Vagina (tissue), 2 donors: Measurements from ENCODE around the gene NFASC.

ENCODE experiments used
- CTCF ChIP-seq, 3 experiments: fragments of 450-650 bp in 2 of 3; fragments of 200-600 bp in 1 of 3; sonication (generic) in 1 of 3; IDR thresholded peaks; one replicate each; pipeline ENCODE4 v1.5.1; 2017 to 2019; ENCODE audit warnings: antibody characterized with exemption in 3 of 3, mild to moderate bottlenecking in 2 of 3, moderate library complexity in 2 of 3
- POLR2A ChIP-seq, 2 donors: fragments of 450-650 bp; IDR thresholded peaks; one replicate each; pipeline ENCODE4 v1.6.1; 2017; ENCODE audit warnings: antibody characterized with exemption in 2 of 2, mild to moderate bottlenecking in 2 of 2, moderate library complexity in 2 of 2
- POLR2AphosphoS5 ChIP-seq, 2 donors: sonication (generic); formaldehyde crosslinking; IDR thresholded peaks; one replicate each; pipeline ENCODE4 v1.9.0; 2017; ENCODE audit warnings: antibody characterized with exemption in 2 of 2, mild to moderate bottlenecking in 2 of 2, low read depth in 1 of 2; ENCODE audit not compliant: insufficient read depth in 1 of 2

GRCh38 chr1:205068001-205068400 is 197.3 kb downstream of the NFASC start:
- TF ChIP-seq POLR2A (IDR thresholded peaks at IDR 0.05): no peak
- TF ChIP-seq CTCF (IDR thresholded peaks at IDR 0.05): no peak
- TF ChIP-seq POLR2AphosphoS5 (IDR thresholded peaks at IDR 0.05; ENCODE audit: insufficient read depth in 1 of 2, low read depth in 1 of 2): no peak
